T-helper 2 cell treated with Interferon-gamma antibody and Interleukin-4, amounts not matched to agents 5 μg/mL and 100 μg/mL, for 36 hours (primary cell): ENCODE data around the gene ADGRB3.
A peak's percentile ranks its signal among the peaks of the same experiment; 100 is the strongest.

Experiments used
- DNase-seq: peaks from one replicate; pipeline ENCODE4 v3.0.0; 2021; ENCODE audit warnings: low spot score
- H3K27ac Mint-ChIP-seq: one replicate; pipeline ENCODE4 v1.8.0; 2021; ENCODE audit warnings: mild to moderate bottlenecking, mixed read lengths
- H3K27me3 Mint-ChIP-seq: one replicate; pipeline ENCODE4 v1.8.0; 2021; ENCODE audit warnings: low read depth, mixed read lengths
- H3K36me3 Mint-ChIP-seq: one replicate; pipeline ENCODE4 v1.8.0; 2021; ENCODE audit warnings: low read depth, mixed read lengths
- H3K4me1 Mint-ChIP-seq: one replicate; pipeline ENCODE4 v1.8.0; 2021; ENCODE audit warnings: low read depth, mixed read lengths
- H3K4me3 Mint-ChIP-seq: one replicate; pipeline ENCODE4 v1.8.0; 2022; ENCODE audit warnings: mild to moderate bottlenecking, moderate library complexity, mixed read lengths
- H3K9me3 Mint-ChIP-seq: one replicate; pipeline ENCODE4 v1.8.0; 2021; ENCODE audit warnings: mixed read lengths

The ADGRB3 gene

DNA sequence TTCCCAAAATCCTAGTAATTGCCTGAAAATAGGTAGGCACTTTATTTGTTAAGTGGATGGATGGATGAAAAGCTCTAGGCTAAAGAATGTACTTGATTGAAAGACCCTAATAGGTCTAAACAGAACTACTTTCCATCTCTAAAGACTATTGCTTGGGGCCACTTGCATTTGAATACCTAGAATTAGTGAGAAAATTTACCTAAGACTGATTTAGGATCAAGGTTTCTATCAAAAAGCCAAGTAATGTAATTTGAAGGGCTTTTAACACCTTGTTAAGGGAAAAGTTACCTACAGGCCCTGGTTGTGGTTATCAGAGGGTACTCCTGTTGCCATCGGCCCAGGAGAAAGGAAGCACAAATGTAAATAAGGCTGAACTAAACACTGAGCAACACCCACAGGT, 581.0 kb downstream of the ADGRB3 start:
- Mint-ChIP-seq H3K27ac (no peak overlapping the region), H3K27me3 (no peaks in the 10 kb centered on the region), H3K4me1 (no peaks in the 10 kb centered on the region), H3K4me3 (no peak overlapping the region), H3K9me3 (no peaks in the 10 kb centered on the region), H3K36me3 (no peaks in the 10 kb centered on the region)
- no peak for DNase-seq

DNA sequence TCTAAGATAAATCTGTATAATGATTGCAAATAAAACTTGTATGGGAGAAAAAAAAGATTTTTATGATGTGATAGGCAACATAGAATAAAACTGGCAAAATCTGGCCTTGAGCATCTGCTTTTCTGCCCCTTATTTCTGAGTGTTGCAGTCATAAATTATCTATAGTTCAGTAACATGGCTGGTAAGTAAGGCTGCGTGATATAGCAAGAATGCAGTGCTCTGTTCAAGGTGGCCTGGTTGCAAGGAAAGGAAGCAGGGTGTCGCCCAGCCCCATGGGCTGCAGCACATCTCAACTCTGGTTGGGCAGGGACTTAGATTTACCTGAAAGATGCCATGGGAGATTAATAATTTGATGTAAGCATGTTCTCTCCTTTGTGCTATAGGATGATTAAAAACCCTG, 582.3 kb downstream of the ADGRB3 start:
- H3K27ac Mint-ChIP-seq = no peak overlapping the region
- H3K4me1 Mint-ChIP-seq = no peaks in the 10 kb centered on the region
- H3K36me3 Mint-ChIP-seq = no peaks in the 10 kb centered on the region
- no peak overlapping the region for H3K4me3 Mint-ChIP-seq
- no peaks in the 10 kb centered on the region for H3K27me3 Mint-ChIP-seq
- DNase-seq = no peak
- no peaks in the 10 kb centered on the region for H3K9me3 Mint-ChIP-seq

DNA sequence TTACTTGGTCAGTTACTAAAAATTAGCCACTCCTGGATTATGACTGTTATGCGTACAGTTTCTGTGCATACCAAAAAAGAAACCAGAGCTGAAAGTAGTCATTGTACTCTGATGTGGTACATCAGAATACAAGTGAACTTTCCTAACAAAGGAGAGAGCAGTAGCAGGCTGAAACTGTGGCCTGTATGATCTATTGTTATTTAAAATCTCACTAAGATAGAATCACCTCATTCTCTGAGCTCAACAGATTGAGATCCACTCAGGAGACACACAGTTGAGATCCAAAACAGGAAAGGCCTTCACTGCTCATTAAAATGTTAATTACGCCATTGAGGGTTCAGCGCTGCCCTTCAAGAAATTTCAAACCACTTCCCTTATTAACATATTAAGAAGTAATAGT, 585.3 kb downstream of the ADGRB3 start:
- Mint-ChIP-seq H3K4me1 (no peaks in the 10 kb centered on the region), H3K27ac (no peak overlapping the region), H3K36me3 (no peaks in the 10 kb centered on the region), H3K4me3 (no peak overlapping the region), H3K27me3 (no peaks in the 10 kb centered on the region), H3K9me3 (no peaks in the 10 kb centered on the region)
- no peak for DNase-seq

- Mint-ChIP-seq H3K4me1 (peaks cover 1% of the 10 kb centered on the region), H3K36me3 (no peaks in the 10 kb centered on the region), H3K27me3 (no peaks in the 10 kb centered on the region), H3K9me3 (no peaks in the 10 kb centered on the region), H3K4me3 (no peak overlapping the region), H3K27ac (no peak overlapping the region)
- DNase-seq = no peak
Measured at GRCh38 chr6:69232008-69232407, 596.9 kb downstream of the ADGRB3 start.

GRCh38 chr6:69232496-69232895, 597.4 kb downstream of the ADGRB3 start:
- Mint-ChIP-seq H3K36me3 (no peaks in the 10 kb centered on the region), H3K4me1 (peaks cover 1% of the 10 kb centered on the region), H3K27me3 (no peaks in the 10 kb centered on the region), H3K4me3 (no peak overlapping the region), H3K9me3 (no peaks in the 10 kb centered on the region), H3K27ac (no peak overlapping the region)
- no peak for DNase-seq

GRCh38 chr6:69232911-69233448, 597.9 kb downstream of the ADGRB3 start:
- Mint-ChIP-seq H3K4me1 (peaks cover 1% of the 10 kb centered on the region), H3K27me3 (no peaks in the 10 kb centered on the region), H3K9me3 (no peaks in the 10 kb centered on the region), H3K36me3 (no peaks in the 10 kb centered on the region), H3K27ac (no peak overlapping the region), H3K4me3 (no peak overlapping the region)
- peak; percentile 53 for DNase-seq

DNA sequence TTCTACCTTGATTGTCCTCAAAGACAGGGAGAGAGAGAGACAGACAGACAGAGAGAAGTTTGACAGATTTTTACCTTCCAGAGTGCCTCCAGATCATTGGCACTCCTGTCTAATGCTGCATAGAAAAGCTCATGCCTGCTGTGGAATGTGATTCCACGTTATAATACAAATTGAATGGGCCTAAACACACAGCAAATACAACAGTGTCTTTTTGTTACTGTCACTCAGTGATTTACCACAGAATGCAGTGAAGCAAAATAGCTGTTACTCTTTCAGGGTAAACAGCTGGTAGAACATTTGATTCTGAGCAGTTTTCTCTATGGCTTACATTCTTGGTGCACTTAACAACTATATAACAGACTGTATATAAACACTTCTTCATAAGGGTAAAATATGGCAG, 603.0 kb downstream of the ADGRB3 start:
- H3K27ac Mint-ChIP-seq = no peak overlapping the region
- DNase-seq = no peak
- peaks cover 1% of the 10 kb centered on the region for H3K4me1 Mint-ChIP-seq
- no peaks in the 10 kb centered on the region for H3K36me3 Mint-ChIP-seq
- no peak overlapping the region for H3K4me3 Mint-ChIP-seq
- H3K9me3 Mint-ChIP-seq = no peaks in the 10 kb centered on the region
- no peaks in the 10 kb centered on the region for H3K27me3 Mint-ChIP-seq

- DNase-seq = no peak
- no peak overlapping the region for H3K27ac Mint-ChIP-seq
- H3K9me3 Mint-ChIP-seq = no peaks in the 10 kb centered on the region
Measured at GRCh38 chr6:69246983-69247382, 611.9 kb downstream of the ADGRB3 start.

DNA sequence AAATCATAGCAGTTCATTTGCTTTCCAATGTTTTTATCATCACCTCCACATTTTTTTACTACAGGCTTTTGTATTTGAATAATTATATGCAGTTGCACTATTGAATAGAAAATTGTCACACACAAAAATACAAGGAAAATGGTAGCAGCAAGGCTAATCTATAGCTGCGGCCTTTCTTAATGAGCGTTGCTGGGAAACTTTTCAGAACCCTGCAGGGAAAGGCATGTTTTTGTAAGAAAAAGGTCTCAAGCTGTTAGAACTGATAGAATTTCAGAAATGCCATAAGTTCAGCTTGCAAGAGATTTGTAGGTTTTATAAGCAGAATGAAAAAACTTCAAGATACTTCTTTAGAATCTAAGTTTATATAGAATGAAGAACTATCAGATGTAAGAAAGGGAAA, 625.9 kb downstream of the ADGRB3 start:
- H3K27ac Mint-ChIP-seq = no peak overlapping the region
- H3K36me3 Mint-ChIP-seq = no peaks in the 10 kb centered on the region
- no peak overlapping the region for H3K4me3 Mint-ChIP-seq
- H3K27me3 Mint-ChIP-seq = no peaks in the 10 kb centered on the region
- DNase-seq = no peak
- H3K9me3 Mint-ChIP-seq = peaks cover 9% of the 10 kb centered on the region
- no peaks in the 10 kb centered on the region for H3K4me1 Mint-ChIP-seq

More at GRCh38 chr6:69246983-69247382, 611.9 kb downstream of the ADGRB3 start:
- no peaks in the 10 kb centered on the region for H3K27me3 Mint-ChIP-seq
- H3K4me1 Mint-ChIP-seq = no peaks in the 10 kb centered on the region
- no peaks in the 10 kb centered on the region for H3K36me3 Mint-ChIP-seq
- H3K4me3 Mint-ChIP-seq = no peak overlapping the region

DNA sequence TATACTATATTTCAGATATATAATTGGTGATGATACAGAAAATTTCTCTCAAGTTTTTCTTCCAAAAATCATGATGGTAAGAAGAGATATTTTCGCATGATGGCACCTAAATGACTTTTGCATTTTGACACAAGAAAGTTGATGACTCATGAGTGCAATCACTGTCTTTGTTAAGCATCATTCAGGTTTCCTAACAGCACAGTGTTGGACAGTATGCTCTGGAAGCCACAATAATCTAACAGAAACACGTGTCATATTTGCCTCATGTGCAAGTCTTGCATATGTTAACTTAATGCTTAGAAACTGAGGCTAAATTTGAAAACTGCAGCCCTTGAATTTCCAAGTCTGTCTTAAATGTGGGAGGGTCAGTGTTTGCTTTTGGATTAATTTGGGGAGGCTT, 628.2 kb downstream of the ADGRB3 start:
- Mint-ChIP-seq H3K36me3 (no peaks in the 10 kb centered on the region), H3K27me3 (no peaks in the 10 kb centered on the region), H3K4me3 (no peak overlapping the region), H3K4me1 (no peaks in the 10 kb centered on the region), H3K27ac (no peak overlapping the region), H3K9me3 (peaks cover 3% of the 10 kb centered on the region)
- DNase-seq = no peak

- no peak for DNase-seq
- no peak overlapping the region for H3K27ac Mint-ChIP-seq
- no peaks in the 10 kb centered on the region for H3K27me3 Mint-ChIP-seq
- H3K9me3 Mint-ChIP-seq = no peaks in the 10 kb centered on the region
- no peaks in the 10 kb centered on the region for H3K4me1 Mint-ChIP-seq
- no peak overlapping the region for H3K4me3 Mint-ChIP-seq
- H3K36me3 Mint-ChIP-seq = no peaks in the 10 kb centered on the region
Measured at GRCh38 chr6:69265090-69265489, 630.0 kb downstream of the ADGRB3 start.

- Mint-ChIP-seq H3K36me3 (no peaks in the 10 kb centered on the region), H3K4me1 (no peaks in the 10 kb centered on the region), H3K4me3 (no peak overlapping the region), H3K27ac (no peak overlapping the region), H3K27me3 (no peaks in the 10 kb centered on the region), H3K9me3 (no peaks in the 10 kb centered on the region)
- DNase-seq = no peak
Measured at GRCh38 chr6:69265706-69266105, 630.6 kb downstream of the ADGRB3 start.

DNA sequence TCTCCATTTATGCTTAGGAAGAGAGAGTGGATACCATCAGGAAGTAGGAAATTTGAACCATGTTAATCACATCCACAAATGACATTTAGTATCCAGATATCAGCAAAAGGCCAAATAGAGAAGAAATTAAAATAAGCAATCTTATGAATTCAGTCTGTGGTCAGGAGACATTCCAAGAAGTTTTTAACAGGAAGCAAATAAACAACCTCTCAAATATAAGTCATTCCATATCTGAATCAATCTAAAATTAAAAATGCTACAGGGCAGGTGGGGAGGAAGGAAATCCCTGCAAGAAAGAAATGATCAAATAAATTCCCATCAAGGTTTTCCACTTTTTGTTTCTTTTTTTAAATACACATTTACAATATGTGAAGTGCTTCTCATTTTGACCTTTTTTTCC, 641.1 kb downstream of the ADGRB3 start:
- H3K4me3 Mint-ChIP-seq = no peak overlapping the region
- no peak for DNase-seq
- no peaks in the 10 kb centered on the region for H3K36me3 Mint-ChIP-seq
- H3K9me3 Mint-ChIP-seq = no peaks in the 10 kb centered on the region
- H3K27me3 Mint-ChIP-seq = no peaks in the 10 kb centered on the region
- H3K27ac Mint-ChIP-seq = no peak overlapping the region
- H3K4me1 Mint-ChIP-seq = no peaks in the 10 kb centered on the region

- H3K4me3 Mint-ChIP-seq = no peak overlapping the region
- DNase-seq = no peak
- no peaks in the 10 kb centered on the region for H3K4me1 Mint-ChIP-seq
- no peaks in the 10 kb centered on the region for H3K36me3 Mint-ChIP-seq
- no peaks in the 10 kb centered on the region for H3K27me3 Mint-ChIP-seq
- H3K9me3 Mint-ChIP-seq = no peaks in the 10 kb centered on the region
- no peak overlapping the region for H3K27ac Mint-ChIP-seq
Measured at GRCh38 chr6:69279805-69280204, 644.7 kb downstream of the ADGRB3 start.

- H3K36me3 Mint-ChIP-seq = no peaks in the 10 kb centered on the region
- H3K4me1 Mint-ChIP-seq = no peaks in the 10 kb centered on the region
- DNase-seq = no peak
- no peaks in the 10 kb centered on the region for H3K27me3 Mint-ChIP-seq
- H3K27ac Mint-ChIP-seq = no peak overlapping the region
- H3K9me3 Mint-ChIP-seq = no peaks in the 10 kb centered on the region
- no peak overlapping the region for H3K4me3 Mint-ChIP-seq
Measured at GRCh38 chr6:69280858-69281257, 645.8 kb downstream of the ADGRB3 start.
